Measurements from ENCODE around the gene CBFA2T2. TPM values are rescaled to one million over a fixed set of nuclear protein-coding genes. Genes with fewer than 3 reads are reported as not detected.

The CBFA2T2 gene
- total and polyA plus RNA-seq, 2 donors (not counting 1 experiment from before 2014, with no cell fraction given) = 26.9 to 30.0 TPM

- H3K79me2 ChIP-seq (ENCODE audit: control insufficient read depth, insufficient read depth, low read length) = no peaks in the 10 kb centered on the region
- CTCF ChIA-PET = interaction anchor here (0.7 to 1.7 kb wide), 3 partner anchors 25 to 298 kb away, joined by 3 to 4 read pairs (median 3); no protein-coding TSS in a partner anchor
- TF ChIP-seq EZH2 (IDR thresholded peaks at IDR 0.05; ENCODE audit: borderline replicate concordance, insufficient read depth, low read depth, low read length, poor library complexity, severe bottlenecking) = no peak
- TF ChIP-seq, protein P1, sequence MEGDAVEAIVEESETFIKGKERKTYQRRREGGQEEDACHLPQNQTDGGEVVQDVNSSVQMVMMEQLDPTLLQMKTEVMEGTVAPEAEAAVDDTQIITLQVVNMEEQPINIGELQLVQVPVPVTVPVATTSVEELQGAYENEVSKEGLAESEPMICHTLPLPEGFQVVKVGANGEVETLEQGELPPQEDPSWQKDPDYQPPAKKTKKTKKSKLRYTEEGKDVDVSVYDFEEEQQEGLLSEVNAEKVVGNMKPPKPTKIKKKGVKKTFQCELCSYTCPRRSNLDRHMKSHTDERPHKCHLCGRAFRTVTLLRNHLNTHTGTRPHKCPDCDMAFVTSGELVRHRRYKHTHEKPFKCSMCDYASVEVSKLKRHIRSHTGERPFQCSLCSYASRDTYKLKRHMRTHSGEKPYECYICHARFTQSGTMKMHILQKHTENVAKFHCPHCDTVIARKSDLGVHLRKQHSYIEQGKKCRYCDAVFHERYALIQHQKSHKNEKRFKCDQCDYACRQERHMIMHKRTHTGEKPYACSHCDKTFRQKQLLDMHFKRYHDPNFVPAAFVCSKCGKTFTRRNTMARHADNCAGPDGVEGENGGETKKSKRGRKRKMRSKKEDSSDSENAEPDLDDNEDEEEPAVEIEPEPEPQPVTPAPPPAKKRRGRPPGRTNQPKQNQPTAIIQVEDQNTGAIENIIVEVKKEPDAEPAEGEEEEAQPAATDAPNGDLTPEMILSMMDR (IDR thresholded peaks at IDR 0.05) = no peak
- Mint-ChIP-seq H3K9me3 (ENCODE audit: insufficient read depth) (no peaks in the 10 kb centered on the region), H3K4me3 (peak overlapping the region; percentile 64), H3K27me3 (no peaks in the 10 kb centered on the region), H3K4me1 (peaks cover 31% of the 10 kb centered on the region), H3K27ac (no peak overlapping the region)
- H3K9ac ChIP-seq (ENCODE audit: low read length) = no peak overlapping the region
- no peaks in the 10 kb centered on the region for H3K9me3 ChIP-seq (ENCODE audit: control extremely low read depth in 1 of 3, control insufficient read depth in 2 of 3, insufficient read depth in 1 of 3, low read length in 2 of 3)
- DNase-seq (no peak), ATAC-seq (ENCODE audit: low read depth) (no peak)
- no peak overlapping the region for H3K27ac ChIP-seq (ENCODE audit: low read length in 2 of 2)
- H3K27me3 ChIP-seq (replicated peaks in 1 of 4; ENCODE audit: control extremely low read depth in 1 of 4, control insufficient read depth in 3 of 4, insufficient read depth in 4 of 4, low read length in 3 of 4) = no peaks in the 10 kb centered on the region
- no peaks in the 10 kb centered on the region for H4K20me1 ChIP-seq (ENCODE audit: control insufficient read depth, insufficient read depth, low read length, poor library complexity, severe bottlenecking)
- POLR2A ChIA-PET = no interaction called here
- no peak overlapping the region for H2AFZ ChIP-seq (ENCODE audit: insufficient read depth, low read depth, low read length, poor library complexity, severe bottlenecking)
- intact Hi-C loops (cut with micrococcal nuclease) = loop anchor here (5.0 kb wide), 1 partner anchor 671 kb away; the partner anchor contains the start of gene EIF2S2
- no peak overlapping the region for H3K4me3 ChIP-seq (ENCODE audit: control extremely low read depth in 1 of 5, extremely low read depth in 1 of 5, insufficient read depth in 1 of 5, low read depth in 2 of 5, low read length in 4 of 5)
- H3K4me1 ChIP-seq (ENCODE audit: control insufficient read depth in 2 of 2, insufficient read depth in 2 of 2, low read length in 2 of 2) = peaks cover 13 to 23% of the 10 kb centered on the region in 2 donors
- H3K36me3 ChIP-seq (replicated peaks in 1 of 2; ENCODE audit: control extremely low read depth in 1 of 2, control insufficient read depth in 1 of 2, extremely low read depth in 1 of 2, insufficient read depth in 2 of 2, low read length in 1 of 2) = no peaks in the 10 kb centered on the region
- no peak overlapping the region for H3K4me2 ChIP-seq (replicated peaks; ENCODE audit: low read depth, low read length, poor library complexity, severe bottlenecking)
- no CpG with 5 or more reads among the region's 7 CpGs for WGBS (ENCODE audit: insufficient coverage)
Measured at GRCh38 chr20:33441142-33441955, 48.5 kb upstream of the CBFA2T2 start.

All from B cell (primary cell).